ENCODE results near the gene GPD2.

Gene GPD2

DNA sequence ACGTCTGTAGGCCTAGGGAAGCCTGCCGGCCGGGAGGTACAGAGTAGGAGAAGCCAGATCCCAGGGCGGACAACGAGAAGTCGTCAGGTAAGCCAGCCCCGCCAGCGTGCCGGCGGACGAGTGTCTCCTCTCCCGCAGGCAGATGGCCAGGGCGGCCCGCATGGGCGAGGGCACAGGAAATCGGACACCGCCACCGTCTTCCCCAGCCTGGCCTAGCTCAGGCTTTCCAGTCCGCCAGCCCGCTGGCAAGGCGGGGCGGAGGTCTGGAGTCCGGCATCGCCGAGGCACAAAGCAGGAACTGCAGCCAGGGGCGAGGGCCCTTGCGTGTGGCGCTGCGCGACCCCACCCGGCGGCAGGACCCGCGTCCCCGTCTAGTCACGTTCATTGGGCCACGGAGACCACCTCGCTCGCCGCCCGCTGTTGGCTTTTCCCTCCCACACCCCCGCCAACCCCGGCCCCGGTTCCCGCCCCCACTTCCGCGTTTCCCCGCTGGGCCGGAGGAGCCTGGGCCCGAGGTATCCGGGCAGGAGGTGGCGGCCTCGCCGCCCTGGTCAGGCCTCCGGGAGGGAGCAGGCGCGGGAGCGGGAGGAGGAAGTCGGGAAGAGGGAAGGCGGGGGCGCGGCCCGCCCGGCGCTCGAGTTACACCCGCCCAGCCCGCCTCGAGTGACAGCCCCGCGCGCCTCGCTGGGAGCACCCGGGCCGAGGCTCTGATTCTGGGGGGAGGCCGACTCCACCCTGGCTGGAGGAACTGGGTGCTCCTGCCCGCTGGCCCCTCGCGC is at the start of gene GPD2:
GPD2 (plus strand) TSS at position 662 of the 779 bp plus-strand sequence. CDS start 39,727 bp downstream, outside the sequence.
- peak; percentile 59 to 68 for DNase-seq

DNA sequence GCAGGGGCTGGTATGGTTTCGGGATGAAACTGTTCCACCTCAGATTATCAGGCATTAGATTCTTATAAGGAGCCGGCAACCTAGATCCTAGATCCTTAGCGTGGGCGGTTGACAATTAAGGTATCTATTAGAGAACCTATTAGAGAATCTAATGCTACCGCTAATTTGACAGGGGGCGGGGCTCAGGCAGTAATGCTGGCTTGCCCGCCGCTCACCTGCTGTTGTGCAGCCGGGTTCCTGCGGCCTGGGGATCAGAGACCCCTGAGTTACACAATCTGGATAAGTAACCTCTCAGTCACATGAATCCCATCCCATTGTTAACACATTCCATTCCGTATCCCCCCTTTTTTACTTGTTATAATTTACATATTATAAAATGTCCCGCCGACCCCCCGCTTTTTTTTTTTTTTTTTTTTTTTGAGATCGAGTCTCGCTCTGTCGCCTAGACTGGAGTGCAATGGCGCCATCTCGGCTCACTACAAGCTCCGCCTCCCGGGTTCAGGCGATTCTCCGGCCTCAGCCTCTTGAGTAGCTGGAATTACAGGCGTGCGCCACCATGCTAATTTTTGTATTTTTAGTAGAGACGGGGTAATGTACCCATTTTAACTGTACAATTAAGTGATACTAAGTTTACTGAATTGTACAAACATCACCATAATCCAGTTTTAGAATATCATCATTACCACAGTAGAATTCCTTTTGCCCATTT is 42.0 kb upstream of the GPD2 start:
- no peak for DNase-seq

DNA sequence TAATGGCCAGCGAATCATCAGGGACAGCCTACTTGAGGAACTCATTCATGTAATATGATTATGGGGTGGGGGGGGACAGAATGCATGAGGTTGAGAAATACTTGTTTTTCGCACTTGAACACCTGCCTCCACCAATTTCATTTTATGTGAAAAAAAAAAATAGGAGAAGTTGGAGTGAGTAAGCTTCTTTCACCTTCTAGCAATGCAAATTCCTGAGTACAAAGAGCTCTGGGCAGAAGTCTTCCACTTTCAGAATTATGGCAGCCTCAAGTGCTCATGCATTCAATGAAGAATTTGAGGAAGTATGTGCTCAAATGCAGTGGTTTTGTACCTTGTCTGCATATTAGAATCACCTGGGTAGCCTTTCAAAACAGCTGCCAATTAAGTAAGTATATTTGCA is 40.1 kb upstream of the GPD2 start:
- no peak for DNase-seq

DNA sequence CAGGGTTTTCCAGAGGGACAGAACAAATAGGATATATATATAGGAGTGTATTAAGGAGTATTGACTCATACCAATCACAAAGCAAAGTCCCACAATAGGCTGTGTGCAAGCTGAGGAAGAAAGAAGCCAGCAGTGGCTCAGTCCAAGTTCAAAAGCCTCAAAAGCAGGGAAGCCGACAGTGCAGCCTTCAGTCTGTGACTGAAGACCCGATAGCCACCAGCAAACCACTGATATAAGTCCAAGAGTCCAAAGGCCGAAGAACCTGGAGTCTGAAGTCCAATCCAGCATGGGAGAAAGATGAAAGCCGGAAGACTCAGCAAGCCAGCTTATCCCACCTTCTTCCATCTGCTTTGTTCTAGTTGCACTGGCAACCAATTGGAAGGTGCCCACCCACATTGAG is 39.0 kb upstream of the GPD2 start:
- DNase-seq: no peak

DNA sequence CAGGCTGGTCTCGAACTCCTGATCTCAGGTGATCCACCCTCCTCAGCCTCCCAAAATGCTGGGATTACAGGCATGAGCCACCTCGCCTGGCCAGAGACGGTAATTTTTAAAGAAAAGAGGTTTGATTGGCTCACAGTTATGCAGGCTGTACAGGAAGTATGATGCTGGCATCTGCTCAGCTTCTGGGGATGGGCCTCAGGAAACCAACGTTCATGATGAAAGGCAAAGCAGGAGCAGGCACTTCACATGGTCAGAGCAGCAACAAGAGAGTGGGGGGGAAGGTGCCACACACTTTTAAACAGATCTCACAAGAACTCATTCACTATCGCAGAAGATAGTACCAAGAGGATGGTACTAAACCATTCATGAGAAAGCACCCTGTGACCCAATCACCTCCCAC is 38.0 kb upstream of the GPD2 start:
- no peak for DNase-seq

DNA sequence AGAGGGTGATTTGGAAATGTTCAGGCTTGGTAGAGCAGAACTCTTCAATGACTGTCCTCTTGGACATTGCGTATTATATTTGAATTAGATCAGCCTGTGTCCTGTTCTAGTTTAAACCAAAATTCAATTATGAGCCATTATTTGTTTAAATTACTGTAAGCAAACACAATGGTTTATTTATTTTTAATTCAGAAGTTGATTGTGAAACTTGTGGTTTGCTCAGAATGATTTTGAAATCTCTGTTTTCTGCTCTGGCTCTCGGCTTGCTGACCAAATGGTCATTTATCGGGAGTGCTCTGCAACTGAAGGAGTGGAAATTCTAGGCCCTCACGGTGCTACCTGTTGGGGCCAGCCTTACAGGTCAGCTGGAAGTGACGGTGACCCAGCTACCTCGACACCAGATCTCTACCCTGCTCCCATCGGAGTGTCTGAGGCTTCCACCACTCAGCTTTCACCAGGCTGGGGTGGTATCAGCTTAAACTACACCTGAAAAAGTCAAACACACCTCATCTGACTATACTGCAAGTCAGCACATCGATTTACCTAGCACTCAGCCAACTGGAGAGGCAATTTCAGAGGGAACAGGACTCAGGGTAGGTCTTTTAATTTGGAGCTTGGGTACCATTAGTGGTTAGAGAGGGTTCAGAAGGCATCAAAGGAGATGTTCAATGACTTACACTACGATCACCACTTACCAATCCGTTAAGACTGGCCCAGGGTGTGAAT is 36.8 kb upstream of the GPD2 start:
- no peak for DNase-seq

DNA sequence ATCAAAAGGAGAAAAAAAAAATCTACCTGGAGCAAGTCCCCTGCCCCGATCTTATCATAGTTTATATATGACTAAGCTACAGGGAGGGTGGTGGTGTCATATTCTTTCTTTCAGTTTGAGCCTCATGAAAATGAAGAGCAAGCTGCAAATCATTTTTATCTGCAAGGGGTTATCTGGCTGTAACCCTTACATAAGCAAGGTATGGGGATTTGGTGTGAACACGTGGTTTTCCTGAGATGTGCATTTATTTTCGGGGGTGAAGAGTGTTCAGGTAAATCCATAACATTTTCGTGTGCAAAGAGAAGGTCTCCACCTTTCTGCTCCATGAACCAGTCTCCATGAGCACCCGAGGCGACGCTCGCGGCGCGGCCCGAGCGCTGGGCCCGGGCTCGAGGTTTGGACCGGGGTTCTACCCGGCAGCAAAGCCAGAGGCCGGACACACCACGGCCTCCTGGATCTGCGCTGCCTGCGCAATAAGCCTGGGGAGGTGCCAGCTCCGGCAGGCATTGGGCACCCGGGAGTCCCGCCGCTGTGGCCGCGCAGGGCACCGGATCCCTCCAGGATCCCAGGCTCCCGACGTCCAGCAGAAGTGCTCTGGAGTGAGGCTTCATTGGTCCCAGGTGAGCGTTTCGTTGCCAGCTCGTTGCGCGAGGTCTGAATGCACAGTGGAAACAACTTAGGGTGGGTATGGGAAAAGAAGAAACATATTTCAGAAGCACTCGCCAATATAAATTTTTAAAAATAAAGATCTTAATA is 36.1 kb upstream of the GPD2 start:
- peak in 1 of 2 donors; percentile 43 for DNase-seq

DNA sequence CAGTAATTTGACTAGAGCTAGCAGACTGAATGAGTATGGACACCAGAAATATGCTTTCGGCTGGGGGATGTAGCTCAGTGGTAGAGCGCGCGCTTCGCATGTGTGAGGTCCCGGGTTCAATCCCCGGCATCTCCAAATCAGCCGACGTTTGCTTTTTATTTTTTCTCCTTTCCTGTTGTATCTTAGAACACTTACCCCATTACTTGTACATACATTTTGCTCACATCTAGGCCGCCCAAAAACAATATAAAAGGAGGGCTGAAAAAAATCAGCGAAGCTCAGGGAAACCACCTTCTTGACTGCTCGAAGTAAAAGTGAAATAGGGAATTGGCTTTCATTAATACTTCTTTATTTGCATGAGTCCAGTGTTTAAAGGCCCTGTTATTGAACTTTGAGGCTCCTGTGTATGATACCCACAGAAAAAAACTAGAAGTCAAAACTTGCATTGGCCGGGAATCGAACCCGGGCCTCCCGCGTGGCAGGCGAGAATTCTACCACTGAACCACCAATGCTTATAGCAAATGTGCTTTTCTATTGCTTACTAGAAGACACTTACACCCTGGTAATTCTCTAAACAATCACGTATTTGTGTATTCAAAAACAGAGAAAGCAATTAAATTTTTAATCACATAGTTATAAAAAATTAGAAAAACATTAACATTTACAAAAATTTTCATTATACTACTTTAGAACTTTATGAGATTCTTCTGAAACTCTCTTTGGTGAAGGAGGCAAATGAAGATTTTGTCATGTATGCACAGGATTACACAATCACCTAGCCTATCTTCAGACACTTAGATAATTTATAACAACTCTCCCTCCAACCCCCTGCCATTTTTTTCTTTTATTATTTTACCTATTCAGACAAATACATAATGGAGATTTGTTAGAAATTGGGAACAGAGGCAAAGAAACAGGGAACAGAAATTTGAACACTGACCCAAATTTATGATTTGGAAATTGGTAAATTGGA is 35.2 kb upstream of the GPD2 start:
- DNase-seq: peak; percentile 87 to 92

DNA sequence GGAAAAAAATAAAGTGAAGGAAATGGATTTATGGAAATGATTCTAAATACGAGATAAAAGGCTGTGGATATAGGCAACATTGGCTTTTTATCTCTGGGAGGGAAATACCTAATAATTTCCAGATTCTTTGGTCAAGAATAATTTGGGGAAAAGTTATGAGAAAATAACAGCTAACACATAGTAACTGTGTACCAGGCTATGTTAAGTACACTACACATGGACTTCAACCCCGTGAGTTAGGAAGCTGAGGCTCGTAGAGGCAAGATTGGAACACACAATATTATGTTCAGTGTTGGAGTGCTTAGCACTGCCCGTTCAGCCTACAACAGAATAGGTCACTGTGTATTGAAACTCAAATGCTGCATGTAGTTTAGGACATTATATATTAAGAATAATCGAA is 34.3 kb upstream of the GPD2 start:
- DNase-seq: no peak

DNA sequence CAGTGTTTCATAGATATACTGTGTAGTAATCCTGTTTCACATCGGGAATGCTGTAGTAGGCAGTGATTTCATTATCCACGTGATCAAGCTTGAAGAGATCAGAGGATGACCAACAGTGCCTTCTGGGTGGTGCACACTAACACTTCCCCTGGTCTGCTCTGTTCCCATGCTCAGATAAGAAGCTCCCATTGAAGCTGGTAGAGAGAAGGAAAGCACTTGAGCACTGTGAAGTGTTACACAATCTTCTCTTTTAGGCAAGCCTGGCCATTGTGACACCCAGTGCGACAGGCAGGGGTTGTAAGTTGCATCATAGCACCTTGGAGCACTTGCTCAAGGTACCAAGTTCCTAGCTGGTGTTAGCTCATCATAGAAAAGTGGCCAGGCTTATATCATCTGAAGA is 30.6 kb upstream of the GPD2 start:
- DNase-seq: peak; percentile 24 to 73

DNA sequence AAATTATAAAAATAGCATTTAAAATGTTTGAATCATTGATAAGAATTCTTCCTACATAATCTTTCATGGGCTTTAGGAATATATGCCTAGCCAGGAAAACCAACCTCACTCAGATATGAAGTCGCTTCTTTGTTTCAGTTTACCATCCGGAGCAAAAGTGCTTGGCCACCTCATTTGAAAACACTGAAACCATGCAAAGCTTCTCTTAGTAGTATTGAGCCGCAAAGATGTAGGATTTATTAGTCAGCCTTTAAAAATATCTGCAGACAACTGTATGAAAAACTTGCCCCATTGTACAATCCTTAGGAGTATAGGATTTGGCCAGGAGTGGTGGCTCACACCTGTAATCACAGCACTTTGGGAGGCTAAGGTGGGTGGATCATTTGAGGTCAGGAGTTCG is 24.3 kb upstream of the GPD2 start:
- DNase-seq: no peak

DNA sequence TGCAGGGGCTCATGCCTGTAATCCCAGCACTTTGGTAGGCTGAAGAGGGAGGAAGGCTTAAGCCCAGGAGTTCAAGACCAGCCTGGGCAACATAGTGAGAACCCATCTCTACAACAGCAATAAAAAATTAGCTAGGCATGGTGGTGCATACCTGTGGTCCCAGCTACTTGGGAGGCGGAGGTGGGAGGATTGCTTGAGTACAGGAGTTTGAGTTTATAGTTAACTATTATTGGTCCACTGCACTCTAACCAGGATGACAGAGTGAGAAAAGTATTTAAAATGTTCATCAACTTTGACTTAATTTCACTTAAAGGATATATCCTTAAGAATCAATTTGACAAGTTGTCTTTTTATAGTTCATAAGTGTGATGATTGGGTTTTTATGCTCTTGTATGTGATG is 14.3 kb upstream of the GPD2 start:
- no peak for DNase-seq

DNA sequence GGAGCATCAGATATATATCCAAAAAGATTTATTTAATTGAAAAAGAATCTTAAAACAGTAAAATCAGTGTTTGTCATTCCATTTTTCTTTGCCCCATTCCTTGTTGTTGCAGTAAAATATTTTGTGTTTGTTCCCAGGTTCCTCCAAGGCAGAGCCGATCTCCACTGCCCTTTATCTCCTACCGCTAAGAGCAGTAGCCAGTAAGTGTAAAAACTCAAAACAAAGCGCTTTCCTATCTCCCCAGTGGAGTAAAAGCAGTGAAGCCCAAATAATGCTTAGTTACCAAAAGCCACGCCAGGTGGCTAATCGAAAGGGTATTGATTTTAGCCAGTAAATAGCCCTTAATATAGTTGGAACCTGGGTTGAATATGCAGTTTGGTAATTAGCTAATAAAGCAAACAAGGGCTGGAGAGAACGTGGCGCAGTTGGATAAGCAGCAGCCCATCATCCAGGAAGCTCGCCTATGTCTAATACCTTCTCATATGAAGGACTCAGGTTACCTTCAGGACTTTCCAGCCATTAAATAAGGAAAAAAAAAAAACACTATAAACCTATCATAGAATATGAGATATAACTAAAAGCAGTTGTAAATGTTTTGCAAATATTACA is 12.4 kb upstream of the GPD2 start:
- DNase-seq: no peak

DNA sequence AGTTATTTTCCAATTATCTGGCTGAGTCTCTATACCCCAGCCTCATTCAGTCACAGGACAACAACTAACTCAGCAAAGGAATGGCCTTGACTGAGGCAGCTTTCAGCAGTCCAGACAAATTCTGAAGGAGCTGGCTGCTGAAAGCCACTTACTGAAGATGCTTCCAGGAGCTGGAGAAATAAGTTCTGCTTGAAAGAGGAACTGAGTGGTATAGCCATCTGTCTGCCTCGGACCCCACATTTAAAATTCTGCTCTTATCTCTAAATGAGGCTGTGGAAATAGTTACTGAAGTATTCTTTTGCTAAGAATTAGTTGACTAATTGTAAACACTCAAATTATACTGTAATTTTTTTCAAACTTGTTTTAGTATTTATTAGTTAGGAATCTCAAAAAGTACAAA is 9.1 kb upstream of the GPD2 start:
- no peak for DNase-seq

DNA sequence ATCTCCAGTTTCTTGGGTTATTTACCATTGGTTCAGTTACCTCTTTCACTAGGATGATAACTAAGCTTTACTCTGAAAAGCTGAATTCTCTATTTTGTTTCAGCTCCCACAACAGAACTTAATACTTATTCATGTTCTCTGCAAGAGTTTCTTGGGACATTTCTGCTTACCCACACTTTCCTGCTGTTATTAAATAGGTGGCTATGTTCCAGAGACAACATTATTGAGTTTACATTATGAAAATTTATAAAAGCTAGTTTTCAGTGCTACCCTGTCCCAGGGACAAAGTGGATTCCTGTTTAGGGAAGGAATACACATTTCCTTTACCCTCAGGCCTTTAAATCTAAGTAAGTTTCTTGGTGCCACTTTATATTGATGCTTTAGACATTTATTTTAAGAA is 7.0 kb upstream of the GPD2 start:
- DNase-seq: no peak

DNA sequence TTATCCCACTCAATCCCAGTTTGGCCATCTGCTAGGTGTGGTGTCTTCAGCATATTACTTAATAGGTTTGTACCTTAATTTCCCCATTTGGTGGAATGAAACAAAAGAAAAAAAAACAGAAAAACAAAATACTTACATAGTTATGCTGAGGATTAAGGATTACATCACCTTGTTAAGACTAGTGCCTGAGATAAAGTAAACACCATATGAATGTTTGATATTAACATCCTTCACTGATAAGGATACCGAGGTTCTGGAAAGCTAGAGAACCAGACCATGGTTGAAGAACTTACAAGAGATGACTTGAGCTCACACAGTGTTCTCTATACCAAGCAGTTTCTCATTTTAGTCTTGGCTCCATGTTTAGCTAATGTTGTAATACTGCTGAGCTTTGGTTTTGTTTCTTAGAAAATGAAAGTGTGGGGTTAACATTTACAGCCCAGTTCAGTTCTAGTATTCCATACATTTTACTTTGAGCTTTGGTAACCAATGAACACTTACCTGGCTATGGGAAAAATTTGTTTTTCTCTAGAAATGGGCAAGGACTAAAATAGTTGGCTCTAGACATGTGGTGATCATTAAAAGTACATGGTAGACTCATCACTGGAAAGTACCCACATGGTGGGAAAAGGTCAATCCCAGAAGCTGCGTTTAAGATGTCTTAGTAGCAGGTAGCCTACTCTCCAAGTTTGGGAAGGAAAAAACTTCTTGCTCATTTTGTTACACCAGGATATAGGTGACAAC is 5.8 kb upstream of the GPD2 start:
- no peak for DNase-seq

DNA sequence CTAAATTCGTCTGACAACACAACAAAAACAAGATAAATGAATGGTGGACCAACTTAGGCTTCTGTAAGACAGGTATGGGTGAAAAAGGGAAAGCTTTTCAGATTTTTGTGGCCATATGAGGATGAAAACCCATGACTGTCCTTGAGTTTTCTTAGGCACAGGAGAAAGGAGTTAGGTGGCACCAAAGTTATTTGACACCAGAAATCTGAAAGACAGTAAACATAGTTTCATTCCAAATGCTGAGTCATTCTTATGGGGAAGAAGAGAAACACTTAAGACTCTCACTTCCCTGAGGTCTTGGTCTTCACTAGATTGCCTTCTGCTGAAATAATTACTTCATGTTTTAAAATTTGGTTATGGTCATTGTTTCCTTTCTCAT is 5.2 kb upstream of the GPD2 start:
- no peak for DNase-seq

DNA sequence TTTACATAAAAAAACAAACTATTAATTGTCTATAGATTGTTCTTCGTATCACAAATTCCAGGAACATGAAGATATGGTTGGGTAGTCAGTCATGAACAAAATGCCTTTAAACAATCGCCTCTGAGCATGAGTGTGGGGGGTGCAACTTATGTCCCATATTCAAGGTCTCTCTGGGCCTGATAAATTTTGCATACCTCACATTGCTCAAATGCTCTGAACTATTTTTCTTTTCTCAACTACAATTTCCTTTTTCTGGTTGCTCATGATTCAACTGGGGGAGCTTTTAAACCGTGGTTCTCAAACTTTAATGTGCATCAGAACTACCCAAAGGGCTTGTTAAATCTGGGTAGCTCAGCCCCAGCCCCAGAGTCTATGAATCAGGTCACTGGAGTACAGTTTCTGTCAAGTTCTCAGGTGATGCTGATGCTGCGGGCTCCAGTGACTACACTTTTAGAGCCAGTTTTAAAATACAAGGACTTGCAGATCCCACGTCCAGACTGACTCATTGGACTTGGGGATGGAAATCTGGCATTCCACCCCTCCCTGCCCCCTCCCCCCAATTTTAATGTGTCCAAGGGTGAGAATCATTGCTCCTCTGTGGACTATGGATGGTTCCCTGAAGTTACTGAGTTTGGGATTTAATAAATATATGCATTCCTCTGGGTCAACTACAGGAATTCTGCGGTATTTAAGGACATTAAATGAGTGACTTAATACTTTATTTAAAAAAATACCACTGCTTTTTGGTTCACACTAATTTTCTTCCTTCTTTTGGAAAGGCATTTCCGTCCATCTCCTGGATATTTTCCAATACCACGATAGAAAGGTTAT is 1.5 kb upstream of the GPD2 start:
- peak in 1 of 2 donors; percentile 25 for DNase-seq

DNA sequence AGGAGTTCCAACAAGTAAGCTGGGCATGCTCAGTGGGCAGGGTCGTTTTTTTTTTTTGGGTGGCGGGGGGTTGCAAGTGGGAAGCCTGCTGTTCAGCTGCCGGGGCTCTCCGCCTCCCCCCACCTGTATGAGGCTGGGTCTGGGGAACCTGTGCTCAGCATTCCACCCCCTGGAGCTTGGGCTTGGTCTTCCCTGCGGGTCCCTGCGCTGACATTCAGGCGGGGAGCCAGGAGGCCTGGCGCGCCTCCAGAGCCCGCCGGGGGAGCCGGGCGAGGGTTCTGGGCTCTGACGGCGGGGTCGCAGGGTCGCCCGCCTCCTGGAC is 822 bp upstream of the GPD2 start:
- no peak for DNase-seq
